PC-9 (cell line): Measurements from ENCODE around the gene DDX27.

Experiments used
- EZH2 ChIP-seq: fragments of 200-600 bp; sonication (generic); IDR thresholded peaks from 2 replicates; pipeline ENCODE4 v1.8.0; 2017; ENCODE audit warnings: antibody characterized with exemption, low read depth
- TF ChIP-seq, protein P1 (sequence below): fragments of 200-600 bp; sonication (generic); conservative IDR thresholded peaks from 2 replicates; pipeline ENCODE4 v1.6.1; 2017; ENCODE audit warnings: mixed run types, antibody characterized with exemption, mild to moderate bottlenecking, moderate library complexity

DNA sequence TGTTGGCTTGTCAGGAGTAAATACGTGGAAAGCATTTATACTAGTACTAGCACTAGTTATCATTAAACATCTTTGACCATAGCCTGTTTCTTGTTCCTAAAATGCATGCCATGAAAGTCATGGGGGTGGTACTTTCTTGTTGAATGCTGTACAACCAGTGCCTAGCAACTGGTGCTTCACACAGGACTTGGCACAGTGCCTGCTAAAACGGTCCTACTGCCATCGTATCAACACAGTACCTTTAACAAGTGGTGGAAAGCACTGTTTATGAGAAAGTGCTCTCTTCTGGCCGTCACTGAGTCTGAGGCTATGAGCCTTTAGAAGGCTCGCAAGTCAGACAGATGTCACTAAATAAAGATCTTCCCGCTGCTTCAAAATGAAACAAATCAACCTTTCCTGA is 37.0 kb downstream of the DDX27 start:
- TF ChIP-seq, protein P1, sequence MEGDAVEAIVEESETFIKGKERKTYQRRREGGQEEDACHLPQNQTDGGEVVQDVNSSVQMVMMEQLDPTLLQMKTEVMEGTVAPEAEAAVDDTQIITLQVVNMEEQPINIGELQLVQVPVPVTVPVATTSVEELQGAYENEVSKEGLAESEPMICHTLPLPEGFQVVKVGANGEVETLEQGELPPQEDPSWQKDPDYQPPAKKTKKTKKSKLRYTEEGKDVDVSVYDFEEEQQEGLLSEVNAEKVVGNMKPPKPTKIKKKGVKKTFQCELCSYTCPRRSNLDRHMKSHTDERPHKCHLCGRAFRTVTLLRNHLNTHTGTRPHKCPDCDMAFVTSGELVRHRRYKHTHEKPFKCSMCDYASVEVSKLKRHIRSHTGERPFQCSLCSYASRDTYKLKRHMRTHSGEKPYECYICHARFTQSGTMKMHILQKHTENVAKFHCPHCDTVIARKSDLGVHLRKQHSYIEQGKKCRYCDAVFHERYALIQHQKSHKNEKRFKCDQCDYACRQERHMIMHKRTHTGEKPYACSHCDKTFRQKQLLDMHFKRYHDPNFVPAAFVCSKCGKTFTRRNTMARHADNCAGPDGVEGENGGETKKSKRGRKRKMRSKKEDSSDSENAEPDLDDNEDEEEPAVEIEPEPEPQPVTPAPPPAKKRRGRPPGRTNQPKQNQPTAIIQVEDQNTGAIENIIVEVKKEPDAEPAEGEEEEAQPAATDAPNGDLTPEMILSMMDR, result no peak
- TF ChIP-seq EZH2, result no peak
